EL (cell line): ENCODE measurements around the gene ADAMTS14.
A peak's percentile ranks its signal among the peaks of the same experiment; 100 is the strongest.

ENCODE experiments used
- DNase-seq: peaks from one replicate; pipeline ENCODE4 v3.0.0-alpha.2; 2016

Gene ADAMTS14

GRCh38 chr10:70797840-70798239, 125.5 kb downstream of the ADAMTS14 start:
- no peak for DNase-seq

GRCh38 chr10:70799124-70799523, 126.8 kb downstream of the ADAMTS14 start:
- peak; percentile 27 for DNase-seq

GRCh38 chr10:70801854-70802253, 129.5 kb downstream of the ADAMTS14 start:
- no peak for DNase-seq

- DNase-seq = no peak
Observed at GRCh38 chr10:70803775-70804420, 131.6 kb downstream of the ADAMTS14 start.

GRCh38 chr10:70804421-70804808, 132.1 kb downstream of the ADAMTS14 start:
- no peak for DNase-seq

GRCh38 chr10:70805619-70806215, 133.4 kb downstream of the ADAMTS14 start:
- no peak for DNase-seq

- DNase-seq = no peak
Observed at GRCh38 chr10:70806841-70807240, 134.5 kb downstream of the ADAMTS14 start.

GRCh38 chr10:70807556-70807955, 135.2 kb downstream of the ADAMTS14 start:
- no peak for DNase-seq

GRCh38 chr10:70809011-70809611, 136.8 kb downstream of the ADAMTS14 start:
- no peak for DNase-seq

GRCh38 chr10:70809726-70810125, 137.4 kb downstream of the ADAMTS14 start:
- peak; percentile 21 for DNase-seq

GRCh38 chr10:70810967-70811366, 138.7 kb downstream of the ADAMTS14 start:
- no peak for DNase-seq

GRCh38 chr10:70811881-70812280, 139.6 kb downstream of the ADAMTS14 start:
- no peak for DNase-seq
